SKM-1 (cell line): ENCODE results near the gene CACNB1.
"Not testable (repeated sequence)": the region's sequence is repeated elsewhere in the genome, so short reads cannot be mapped to it uniquely, and the experiment has no call there.

Source experiments
- DNase-seq: peaks from one replicate; lab custom pipeline; 2025; ENCODE audit not compliant: unreplicated experiment; lab: John Stamatoyannopoulos, UW

Gene CACNB1

GRCh38 chr17:39129544-39129943 is 67.9 kb downstream of the CACNB1 start:
- not testable (repeated sequence) for DNase-seq

DNA sequence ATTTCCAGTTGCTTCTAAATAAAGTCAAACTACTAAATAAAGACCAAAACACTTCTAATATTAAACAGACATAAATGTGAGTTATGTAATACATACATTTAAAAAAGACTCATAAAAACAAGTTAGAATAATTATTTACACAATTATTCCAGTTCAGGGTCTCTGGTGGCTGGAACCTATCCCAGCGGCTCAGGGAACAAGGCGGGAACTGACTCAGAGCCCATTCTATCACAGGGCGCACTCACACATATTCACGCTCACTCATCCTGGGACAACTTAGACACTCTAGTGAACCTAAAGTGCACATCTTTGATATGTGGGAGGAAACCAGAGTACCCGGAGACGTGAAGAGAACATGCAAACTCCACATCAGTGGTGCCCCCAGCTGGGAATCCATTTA is 71.0 kb downstream of the CACNB1 start:
- no peak for DNase-seq

GRCh38 chr17:39125143-39125875 is 72.2 kb downstream of the CACNB1 start:
- DNase-seq = no peak

GRCh38 chr17:39123627-39124026 is 73.8 kb downstream of the CACNB1 start:
- DNase-seq = no peak
